HUES48 (cell line): ENCODE measurements around the gene ITGB5.

Experiments used
- H3K27ac ChIP-seq: one replicate; pipeline ENCODE4 v1.7.0; 2013; ENCODE audit warnings: low read depth, low read length, inconsistent platforms
- H3K27me3 ChIP-seq: 2 replicates; pipeline ENCODE4 v1.6.1; 2013; ENCODE audit warnings: mild to moderate bottlenecking, low read length; ENCODE audit not compliant: control insufficient read depth, insufficient read depth
- H3K36me3 ChIP-seq: 2 replicates; pipeline ENCODE4 v1.6.1; 2013; ENCODE audit warnings: low read length; ENCODE audit not compliant: control insufficient read depth, insufficient read depth
- H3K4me1 ChIP-seq: 2 replicates; pipeline ENCODE4 v1.6.1; 2013; ENCODE audit warnings: mild to moderate bottlenecking, low read length; ENCODE audit not compliant: control insufficient read depth, insufficient read depth
- H3K4me3 ChIP-seq: 2 replicates; pipeline ENCODE4 v1.5.1; 2013; ENCODE audit warnings: mild to moderate bottlenecking, low read depth, low read length
- H3K9ac ChIP-seq: 2 replicates; pipeline ENCODE4 v1.6.1; 2013; ENCODE audit warnings: mild to moderate bottlenecking, low read depth, low read length, moderate library complexity
- H3K9me3 ChIP-seq: 2 replicates; pipeline ENCODE4 v1.6.1; 2013; ENCODE audit warnings: low read length; ENCODE audit not compliant: control insufficient read depth, insufficient read depth

ITGB5 gene

GRCh38 chr3:124858275-124858674 is 28.9 kb downstream of the ITGB5 start:
- H3K36me3 ChIP-seq = peaks cover 59% of the 10 kb centered on the region
- H3K27me3 ChIP-seq = no peaks in the 10 kb centered on the region
- no peak overlapping the region for H3K27ac ChIP-seq
- H3K4me1 ChIP-seq = no peaks in the 10 kb centered on the region
- no peaks in the 10 kb centered on the region for H3K9me3 ChIP-seq
- no peak overlapping the region for H3K9ac ChIP-seq
- no peak overlapping the region for H3K4me3 ChIP-seq

DNA sequence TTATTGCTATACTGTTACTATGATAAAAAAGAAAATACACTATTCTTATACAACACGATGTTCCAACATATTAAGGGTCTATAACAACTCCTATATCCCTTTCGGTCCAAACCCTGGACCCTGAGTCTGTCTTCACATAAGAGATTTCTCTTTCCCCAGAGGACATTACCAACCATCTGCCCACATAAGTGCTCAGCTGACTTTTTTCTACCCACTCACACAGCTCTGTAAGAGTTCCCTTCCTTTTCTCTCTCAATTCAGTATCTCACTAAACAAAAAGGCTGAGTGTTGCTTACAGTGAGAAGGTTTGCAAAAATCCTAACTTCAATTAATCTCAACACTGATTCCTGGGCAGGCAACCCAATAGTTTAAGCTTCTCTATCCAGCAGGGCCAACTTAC is 30.5 kb downstream of the ITGB5 start:
- no peaks in the 10 kb centered on the region for H3K4me1 ChIP-seq
- H3K27ac ChIP-seq = no peak overlapping the region
- H3K27me3 ChIP-seq = no peaks in the 10 kb centered on the region
- no peak overlapping the region for H3K9ac ChIP-seq
- no peaks in the 10 kb centered on the region for H3K9me3 ChIP-seq
- peaks cover 57% of the 10 kb centered on the region for H3K36me3 ChIP-seq
- H3K4me3 ChIP-seq = no peak overlapping the region

DNA sequence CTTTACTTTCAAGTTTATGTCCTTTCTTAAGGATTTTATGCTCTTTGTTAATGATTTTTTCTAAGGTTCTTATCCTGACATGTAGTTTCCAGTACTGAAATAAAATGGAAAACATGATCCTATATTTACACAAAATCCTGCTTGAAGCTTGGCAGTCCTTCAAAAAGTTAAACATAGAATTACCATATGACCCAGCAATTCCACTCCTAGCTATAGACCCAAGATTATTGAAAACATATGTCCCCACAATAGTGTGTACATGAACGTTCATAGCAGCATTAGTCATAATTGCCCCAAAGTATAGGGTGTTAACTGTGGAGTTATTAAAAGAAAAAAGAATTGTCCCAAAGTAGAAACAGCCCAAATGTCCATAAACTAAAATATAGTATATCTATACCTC is 33.2 kb downstream of the ITGB5 start:
- Histone ChIP-seq H3K27me3 (no peaks in the 10 kb centered on the region), H3K36me3 (peaks cover 55% of the 10 kb centered on the region), H3K4me1 (0 out of 2 replicates have a peak, but pooled peaks cover 7% of the 10 kb centered on the region), H3K4me3 (no peak overlapping the region), H3K9me3 (no peaks in the 10 kb centered on the region), H3K9ac (no peak overlapping the region), H3K27ac (no peak overlapping the region)

GRCh38 chr3:124853446-124853845 is 33.7 kb downstream of the ITGB5 start:
- no peaks in the 10 kb centered on the region for H3K27me3 ChIP-seq
- no peak overlapping the region for H3K4me3 ChIP-seq
- no peak overlapping the region for H3K9ac ChIP-seq
- H3K4me1 ChIP-seq = 0 out of 2 replicates have a peak, but pooled peaks cover 7% of the 10 kb centered on the region
- H3K9me3 ChIP-seq = no peaks in the 10 kb centered on the region
- H3K36me3 ChIP-seq = peaks cover 51% of the 10 kb centered on the region
- H3K27ac ChIP-seq = no peak overlapping the region

DNA sequence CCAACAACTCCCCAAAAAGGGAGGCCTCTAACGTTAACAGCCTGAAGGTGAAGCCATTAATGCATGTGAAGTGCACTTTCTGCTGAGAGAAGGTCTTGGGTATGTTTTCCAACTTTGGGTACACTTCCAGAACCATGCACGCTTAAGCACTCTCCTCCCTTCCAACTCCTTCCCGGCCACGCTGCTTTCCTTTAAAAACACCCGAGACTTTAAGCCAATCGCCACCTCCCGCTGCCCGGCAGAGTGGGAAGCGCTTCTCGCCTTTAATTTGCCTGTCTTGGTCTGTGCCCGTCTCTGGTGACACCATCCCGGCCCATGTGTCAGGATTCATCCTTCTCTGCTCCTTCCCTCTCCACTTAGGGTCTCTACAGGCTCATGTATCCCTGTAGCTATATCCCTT is 35.3 kb downstream of the ITGB5 start:
- Histone ChIP-seq H3K27ac (no peak overlapping the region), H3K36me3 (peaks cover 54% of the 10 kb centered on the region), H3K4me3 (no peak overlapping the region), H3K9me3 (no peaks in the 10 kb centered on the region), H3K27me3 (no peaks in the 10 kb centered on the region), H3K4me1 (0 out of 2 replicates have a peak, but pooled peaks cover 7% of the 10 kb centered on the region), H3K9ac (no peak overlapping the region)

DNA sequence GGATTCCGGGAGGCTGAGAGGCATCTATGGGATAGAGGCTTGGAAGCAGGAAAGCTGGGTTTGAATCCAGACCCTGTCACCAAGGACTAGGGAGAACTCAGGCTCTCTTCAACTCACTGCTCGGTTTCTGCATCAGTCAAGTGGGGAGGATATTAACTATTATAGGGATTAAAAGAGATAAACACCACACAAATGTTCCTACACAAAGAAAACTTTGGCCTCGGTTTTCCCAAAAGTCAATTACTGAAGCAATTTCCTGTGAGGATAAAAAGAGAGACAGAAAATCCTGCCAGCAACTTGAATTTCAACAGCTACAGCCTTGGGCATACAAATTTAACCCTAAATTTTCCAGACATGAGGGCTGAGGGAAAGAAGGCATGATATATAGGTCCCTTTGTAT is 36.0 kb downstream of the ITGB5 start:
- Histone ChIP-seq H3K36me3 (peaks cover 53% of the 10 kb centered on the region), H3K4me3 (no peak overlapping the region), H3K9ac (no peak overlapping the region), H3K9me3 (no peaks in the 10 kb centered on the region), H3K4me1 (0 out of 2 replicates have a peak, but pooled peaks cover 7% of the 10 kb centered on the region), H3K27ac (no peak overlapping the region), H3K27me3 (no peaks in the 10 kb centered on the region)

DNA sequence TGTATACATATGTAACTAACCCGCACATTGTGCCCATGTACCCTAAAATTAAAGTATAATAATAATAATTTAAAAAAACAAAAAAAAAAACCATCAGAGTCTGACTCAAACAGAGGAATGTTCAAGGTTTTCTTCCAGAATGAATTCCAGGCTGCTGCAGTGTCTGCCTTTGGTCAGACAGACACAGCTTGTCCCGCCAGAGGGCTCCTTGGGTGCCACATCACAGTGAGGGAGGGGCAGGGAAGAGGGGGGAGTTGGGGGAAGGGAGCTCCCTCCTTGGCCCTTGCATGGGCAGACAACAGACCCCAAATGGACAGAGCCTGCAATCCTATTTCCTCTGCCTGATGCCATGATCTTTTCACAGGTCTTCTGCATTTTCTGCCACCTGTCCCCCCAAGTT is 36.5 kb downstream of the ITGB5 start:
- peaks cover 53% of the 10 kb centered on the region for H3K36me3 ChIP-seq
- no peak overlapping the region for H3K4me3 ChIP-seq
- H3K27me3 ChIP-seq = no peaks in the 10 kb centered on the region
- H3K4me1 ChIP-seq = 0 out of 2 replicates have a peak, but pooled peaks cover 7% of the 10 kb centered on the region
- no peak overlapping the region for H3K9ac ChIP-seq
- no peak overlapping the region for H3K27ac ChIP-seq
- H3K9me3 ChIP-seq = no peaks in the 10 kb centered on the region

GRCh38 chr3:124850212-124850611 is 37.0 kb downstream of the ITGB5 start:
- Histone ChIP-seq H3K27ac (no peak overlapping the region), H3K27me3 (no peaks in the 10 kb centered on the region), H3K36me3 (peaks cover 53% of the 10 kb centered on the region), H3K9me3 (no peaks in the 10 kb centered on the region), H3K4me3 (no peak overlapping the region), H3K9ac (no peak overlapping the region), H3K4me1 (0 out of 2 replicates have a peak, but pooled peaks cover 7% of the 10 kb centered on the region)

- peaks cover 52% of the 10 kb centered on the region for H3K36me3 ChIP-seq
- H3K27ac ChIP-seq = no peak overlapping the region
- no peak overlapping the region for H3K9ac ChIP-seq
- no peaks in the 10 kb centered on the region for H3K9me3 ChIP-seq
- H3K27me3 ChIP-seq = no peaks in the 10 kb centered on the region
- no peak overlapping the region for H3K4me3 ChIP-seq
- H3K4me1 ChIP-seq = 0 out of 2 replicates have a peak, but pooled peaks cover 7% of the 10 kb centered on the region
Measured at GRCh38 chr3:124848300-124848699, 38.9 kb downstream of the ITGB5 start.

- Histone ChIP-seq H3K36me3 (peaks cover 54% of the 10 kb centered on the region), H3K27ac (no peak overlapping the region), H3K9me3 (no peaks in the 10 kb centered on the region), H3K27me3 (no peaks in the 10 kb centered on the region), H3K9ac (no peak overlapping the region), H3K4me1 (0 out of 2 replicates have a peak, but pooled peaks cover 7% of the 10 kb centered on the region), H3K4me3 (no peak overlapping the region)
Measured at GRCh38 chr3:124847863-124848262, 39.3 kb downstream of the ITGB5 start.

DNA sequence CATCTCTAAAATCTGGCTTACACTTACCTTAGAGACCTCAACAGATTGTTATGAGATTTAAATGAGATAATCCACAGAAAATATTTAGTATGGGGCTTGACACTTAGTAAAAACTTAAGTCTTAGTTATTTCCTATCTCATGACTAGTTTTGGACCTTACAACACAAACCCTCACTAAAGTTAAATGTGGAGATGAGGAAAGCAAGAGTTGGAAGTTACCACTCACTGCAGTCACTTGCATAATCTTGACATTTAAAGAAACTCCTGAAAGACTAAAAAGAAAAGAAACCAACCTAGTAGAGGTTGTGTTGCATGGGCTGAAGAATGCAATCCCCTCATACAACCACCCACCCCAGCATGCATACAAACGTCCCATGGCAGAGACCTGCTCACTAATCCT is 40.1 kb downstream of the ITGB5 start:
- H3K9ac ChIP-seq = no peak overlapping the region
- no peak overlapping the region for H3K27ac ChIP-seq
- no peak overlapping the region for H3K4me3 ChIP-seq
- H3K27me3 ChIP-seq = no peaks in the 10 kb centered on the region
- no peaks in the 10 kb centered on the region for H3K9me3 ChIP-seq
- 0 out of 2 replicates have a peak, but pooled peaks cover 7% of the 10 kb centered on the region for H3K4me1 ChIP-seq
- peaks cover 62% of the 10 kb centered on the region for H3K36me3 ChIP-seq

- no peaks in the 10 kb centered on the region for H3K9me3 ChIP-seq
- H3K27ac ChIP-seq = no peak overlapping the region
- H3K36me3 ChIP-seq = peaks cover 71% of the 10 kb centered on the region
- no peak overlapping the region for H3K9ac ChIP-seq
- 0 out of 2 replicates have a peak, but pooled peaks cover 5% of the 10 kb centered on the region for H3K4me1 ChIP-seq
- H3K4me3 ChIP-seq = no peak overlapping the region
- H3K27me3 ChIP-seq = no peaks in the 10 kb centered on the region
Measured at GRCh38 chr3:124846189-124846588, 41.0 kb downstream of the ITGB5 start.
